ENCODE measurements around the gene NET1.

DNA sequence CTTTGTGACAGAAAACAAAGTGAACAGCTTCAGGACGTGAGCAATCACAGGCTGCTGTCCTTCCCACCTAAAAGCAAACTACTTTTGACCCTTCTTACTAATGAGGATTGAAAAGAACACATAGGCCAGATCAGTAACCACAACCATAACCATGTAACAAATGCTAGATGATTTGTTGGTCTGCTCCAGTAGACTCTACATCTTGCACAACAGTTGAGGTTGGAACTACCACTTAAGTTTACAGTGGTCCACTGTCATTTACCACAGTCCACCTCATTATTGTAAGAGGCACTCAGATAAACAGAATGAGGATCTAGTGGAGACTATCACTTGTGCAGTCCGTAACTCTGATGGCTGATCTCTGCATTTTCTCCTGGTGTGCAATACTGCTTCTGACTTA lies 27.8 kb downstream of the NET1 start:
- TF ChIP-seq YY1 (IDR thresholded peaks at IDR 0.05; ENCODE audit: insufficient read depth, insufficient read length) (no peak), ZNF274 (IDR thresholded peaks at IDR 0.05; ENCODE audit: low read depth, low read length) (no peak)

All from NT2/D1 (cell line).